IMR-90 (cell line): Measurements from ENCODE around the gene GPR176. TPM values are rescaled to one million over a fixed set of nuclear protein-coding genes. Genes with fewer than 3 reads are reported as not detected.

Source experiments
- ATAC-seq: fragments of 200-7000 bp; cut with Tn5 transposase; 2 replicates; pipeline ENCODE4 v1.9.1; 2020; ENCODE audit warnings: low read depth, mild to moderate bottlenecking, moderate library complexity
- BruUV-seq: library from RNA; stranded (reverse); fragments of 400-500 nt; replicated peaks from 2 replicates; lab custom pipeline; 2021; lab: Mats Ljungman, UMichigan
- CTCF ChIA-PET: fragments of 300-600 bp; formaldehyde crosslinking; extraction: SDS; loops from one replicate; lab custom pipeline; 2021; ENCODE audit warnings: antibody characterized with exemption; lab: Yijun Ruan, JAX
- POLR2A ChIA-PET: fragments of 300-600 bp; sonication (Branson Sonifier 250); formaldehyde crosslinking; loops from one replicate; lab custom pipeline; 2022; ENCODE audit warnings: antibody characterized with exemption; ENCODE audit not compliant: unreplicated experiment; lab: Charles Lee
- DNase-seq: peaks from one replicate; pipeline ENCODE4 v3.0.0; 2013
- H2AFZ ChIP-seq: replicated peaks from 2 replicates; pipeline ENCODE3; 2013; ENCODE audit warnings: low read length, mild to moderate bottlenecking; ENCODE audit not compliant: poor library complexity
- H2AK5ac ChIP-seq: 2 replicates; pipeline ENCODE4 v1.6.1; 2013; ENCODE audit warnings: low read depth, low read length, inconsistent platforms
- H2AK9ac ChIP-seq: replicated peaks from 2 replicates; pipeline ENCODE3; 2013; ENCODE audit warnings: mild to moderate bottlenecking, low read depth, low read length, moderate library complexity; ENCODE audit not compliant: poor library complexity
- H2BK120ac ChIP-seq: 2 replicates; pipeline ENCODE4 v1.6.1; 2013; ENCODE audit warnings: low read depth, low read length, inconsistent platforms
- H2BK15ac ChIP-seq: 3 replicates; pipeline ENCODE4 v1.6.1; 2013; ENCODE audit warnings: low read depth, low read length, inconsistent platforms
- H2BK20ac ChIP-seq: 2 replicates; pipeline ENCODE4 v1.6.1; 2013; ENCODE audit warnings: low read depth, mild to moderate bottlenecking, inconsistent platforms, low read length, moderate library complexity
- H2BK5ac ChIP-seq: 2 replicates; pipeline ENCODE4 v1.6.1; 2013; ENCODE audit warnings: mild to moderate bottlenecking, low read depth, low read length, inconsistent platforms; ENCODE audit not compliant: poor library complexity, severe bottlenecking
- H3K14ac ChIP-seq: replicated peaks from 2 replicates; pipeline ENCODE4 v1.6.1; 2013; ENCODE audit warnings: low read depth, low read length, inconsistent platforms
- H3K18ac ChIP-seq: 2 replicates; pipeline ENCODE4 v1.6.1; 2013; ENCODE audit warnings: low read depth, low read length, control low read depth
- H3K23ac ChIP-seq: 2 replicates; pipeline ENCODE4 v1.6.1; 2013; ENCODE audit warnings: low read depth, low read length, inconsistent platforms
- H3K27ac ChIP-seq: 2 replicates; pipeline ENCODE4 v1.5.1; 2013; ENCODE audit warnings: mild to moderate bottlenecking, control low read depth, low read length; ENCODE audit not compliant: insufficient read depth
- H3K27me3 ChIP-seq: 2 replicates; pipeline ENCODE4 v1.6.1; 2013; ENCODE audit warnings: low read length; ENCODE audit not compliant: control insufficient read depth, insufficient read depth
- H3K36me3 ChIP-seq: 2 replicates; pipeline ENCODE4 v1.6.1; 2013; ENCODE audit warnings: low read length, mixed read lengths; ENCODE audit not compliant: control insufficient read depth, insufficient read depth
- H3K4ac ChIP-seq: 2 replicates; pipeline ENCODE4 v1.6.1; 2013; ENCODE audit warnings: low read depth, low read length, inconsistent platforms
- H3K4me1 ChIP-seq: 2 replicates; pipeline ENCODE4 v1.6.1; 2013; ENCODE audit warnings: low read length, mixed read lengths; ENCODE audit not compliant: control insufficient read depth, insufficient read depth
- H3K4me2 ChIP-seq: 2 replicates; pipeline ENCODE4 v1.6.1; 2013; ENCODE audit warnings: low read depth, mild to moderate bottlenecking, control low read depth, low read length, moderate library complexity
- H3K4me3 ChIP-seq: 2 replicates; pipeline ENCODE4 v1.5.1; 2013; ENCODE audit warnings: low read depth, mild to moderate bottlenecking, control low read depth, low read length, moderate library complexity; ENCODE audit not compliant: insufficient read depth
- H3K56ac ChIP-seq: 2 replicates; pipeline ENCODE4 v1.6.1; 2013; ENCODE audit warnings: low read length, inconsistent platforms; ENCODE audit not compliant: insufficient read depth; ENCODE audit errors: extremely low read depth
- H3K79me1 ChIP-seq, 2 experiments: 2 replicates each; pipeline ENCODE4 v1.6.1; 2013; ENCODE audit warnings: low read length in 2 of 2, inconsistent platforms in 1 of 2, low read depth in 1 of 2
- H3K9ac ChIP-seq: 2 replicates; pipeline ENCODE4 v1.6.1; 2013; ENCODE audit warnings: low read depth, low read length, control low read depth
- H3K9me1 ChIP-seq: 2 replicates; pipeline ENCODE4 v1.6.1; 2013; ENCODE audit warnings: low read length, inconsistent platforms; ENCODE audit not compliant: insufficient read depth
- H3K9me3 ChIP-seq: 2 replicates; pipeline ENCODE4 v1.6.1; 2013; ENCODE audit warnings: low read length; ENCODE audit not compliant: control insufficient read depth, insufficient read depth
- H4K20me1 ChIP-seq: 2 replicates; pipeline ENCODE4 v1.6.1; 2013; ENCODE audit warnings: low read length, inconsistent platforms; ENCODE audit not compliant: insufficient read depth
- H4K5ac ChIP-seq: 2 replicates; pipeline ENCODE4 v1.6.1; 2013; ENCODE audit warnings: mild to moderate bottlenecking, low read depth, low read length, control low read depth
- H4K8ac ChIP-seq, 2 experiments: 2 replicates each; pipeline ENCODE4 v1.6.1; 2013; ENCODE audit warnings: low read depth in 2 of 2, low read length in 2 of 2, control low read depth in 1 of 2, inconsistent platforms in 1 of 2
- H4K91ac ChIP-seq: 2 replicates; pipeline ENCODE4 v1.6.1; 2013; ENCODE audit warnings: low read depth, low read length, inconsistent platforms; ENCODE audit not compliant: insufficient read depth
- BHLHE40 ChIP-seq: fragments of 150-350 bp; IDR thresholded peaks from 2 replicates; pipeline ENCODE4 v1.6.1; 2016; ENCODE audit warnings: mild to moderate bottlenecking, low read depth, low read length
- CHD1 ChIP-seq: IDR thresholded peaks from 2 replicates; pipeline ENCODE4 v1.6.1; 2012; ENCODE audit warnings: low read depth, low read length, improper control_type of control experiment
- CTCF ChIP-seq: conservative IDR thresholded peaks from 2 replicates; pipeline ENCODE4 v1.5.1; 2012; ENCODE audit warnings: mild to moderate bottlenecking, low read depth, low read length, improper control_type of control experiment
- ELK1 ChIP-seq: fragments of 150-350 bp; IDR thresholded peaks from 2 replicates; pipeline ENCODE4 v1.6.1; 2016; ENCODE audit warnings: low read depth, mild to moderate bottlenecking, low read length, moderate library complexity, borderline replicate concordance
- MAZ ChIP-seq: IDR thresholded peaks from 2 replicates; pipeline ENCODE4 v1.6.1; 2012; ENCODE audit warnings: low read depth, mild to moderate bottlenecking, low read length, improper control_type of control experiment, moderate library complexity, borderline replicate concordance
- MXI1 ChIP-seq: IDR thresholded peaks from 2 replicates; pipeline ENCODE4 v1.6.1; 2012; ENCODE audit warnings: low read depth, mild to moderate bottlenecking, low read length, moderate library complexity, borderline replicate concordance
- RAD21 ChIP-seq: IDR thresholded peaks from 2 replicates; pipeline ENCODE4 v1.6.1; 2012; ENCODE audit warnings: low read length, improper control_type of control experiment
- RCOR1 ChIP-seq: IDR thresholded peaks from 2 replicates; pipeline ENCODE4 v1.6.1; 2012; ENCODE audit warnings: mild to moderate bottlenecking, low read length, improper control_type of control experiment; ENCODE audit not compliant: insufficient replicate concordance
- RFX5 ChIP-seq: IDR thresholded peaks from 2 replicates; pipeline ENCODE4 v1.8.0; 2012; ENCODE audit warnings: low read depth, mild to moderate bottlenecking, low read length, moderate library complexity
- USF2 ChIP-seq: fragments of 150-350 bp; IDR thresholded peaks from 2 replicates; pipeline ENCODE4 v1.6.1; 2017; ENCODE audit warnings: mild to moderate bottlenecking, antibody characterized with exemption, low read length, low read depth
- WGBS, 2 experiments: methylation state at CpG; one replicate each; pipeline versions ENCODE4 v1.1.5 to v1.1.7; 2013; ENCODE audit warnings: missing lambda C conversion rate in 2 of 2; ENCODE audit not compliant: insufficient read length in 1 of 2; ENCODE audit errors: extremely low coverage in 2 of 2; 5-methylcytosine and 5-hydroxymethylcytosine counted together
- dilution Hi-C: fragments of 300-500 bp; cut with HindIII; formaldehyde crosslinking; loops from one replicate; pipeline ENCODE4 v1.14.3; 2018; ENCODE audit warnings: low sequenced_read_pairs; ENCODE audit not compliant: unreplicated experiment
- in situ Hi-C: fragments of 300-500 bp; cut with MboI; formaldehyde crosslinking; loops from 3 replicates; pipeline ENCODE4 v1.14.3; 2019; ENCODE audit warnings: low sequenced_read_pairs, inconsistent platforms, mixed read lengths
- intact Hi-C: fragments of 100-400 bp; cut with micrococcal nuclease; formaldehyde crosslinking; loops from 2 replicates; pipeline ENCODE4 v1.10.0; 2022
- polyA plus RNA-seq, 3 experiments: library from polyadenylated mRNA; depleted of rRNA; stranded (reverse); fragments of >200 nt; gene quantifications; 2 replicates each; pipeline ENCODE4 v1.2.3, GENCODE V29; 2012; ENCODE audit warnings: low replicate concordance in 1 of 3
- total RNA-seq: library from RNA; depleted of rRNA; stranded (reverse); fragments of >200 nt; gene quantifications from 2 replicates; pipeline ENCODE4 v1.2.3, GENCODE V29; 2012

GPR176 gene
- total and polyA plus RNA-seq, 2 of the 4 experiments (the other 2 are of a cell fraction), result 114 to 246 TPM

GRCh38 chr15:39796601-39797000 is 123.5 kb downstream of the GPR176 start:
- H4K5ac ChIP-seq, result no peak overlapping the region
- dilution Hi-C loops (no loop called here), in situ Hi-C loops (no loop called here), intact Hi-C loops (no loop called here)
- no peak overlapping the region for H3K4me3 ChIP-seq
- no TSS peak for BruUV-seq
- POLR2A ChIA-PET, result no interaction called here
- H3K27me3 ChIP-seq, result no peaks in the 10 kb centered on the region
- no peak overlapping the region for H2AK9ac ChIP-seq
- no peak overlapping the region for H2BK5ac ChIP-seq
- TF ChIP-seq RAD21 (no peak), ELK1 (no peak), USF2 (no peak), CTCF (no peak), RCOR1 (no peak), MXI1 (no peak), RFX5 (no peak), BHLHE40 (no peak), MAZ (no peak), CHD1 (no peak)
- no peak overlapping the region for H3K9ac ChIP-seq
- H4K20me1 ChIP-seq, result peaks cover 6% of the 10 kb centered on the region; the same call in 1 of the 2 replicates
- H3K4ac ChIP-seq, result no peak overlapping the region
- ATAC-seq (no peak), DNase-seq (no peak)
- no peak overlapping the region for H3K27ac ChIP-seq
- peaks cover 6% of the 10 kb centered on the region for H3K4me1 ChIP-seq
- no peak overlapping the region for H3K14ac ChIP-seq
- no peak overlapping the region for H4K8ac ChIP-seq
- CTCF ChIA-PET, result no interaction called here
- no peak overlapping the region for H3K23ac ChIP-seq
- no peak overlapping the region for H2BK20ac ChIP-seq
- H3K36me3 ChIP-seq, result peaks cover 22% of the 10 kb centered on the region
- no peak overlapping the region for H3K56ac ChIP-seq
- WGBS, 2 experiments, result no CpG with 5 or more reads among the region's 5 CpGs
- H2BK15ac ChIP-seq, result no peak overlapping the region
- no peak overlapping the region for H2AK5ac ChIP-seq
- H3K9me3 ChIP-seq, result no peaks in the 10 kb centered on the region
- peaks cover 42% of the 10 kb centered on the region for H3K9me1 ChIP-seq
- no peak overlapping the region for H3K4me2 ChIP-seq
- H3K18ac ChIP-seq, result no peak overlapping the region
- H4K91ac ChIP-seq, result no peak overlapping the region
- no peak overlapping the region for H2AFZ ChIP-seq
- H2BK120ac ChIP-seq, result no peak overlapping the region
- peaks cover 32 to 69% of the 10 kb centered on the region in 2 experiments for H3K79me1 ChIP-seq
